OCI-M1 (cell line): ENCODE data around the gene RASAL1.

Experiments used
- DNase-seq: peaks from one replicate; lab custom pipeline; 2025; lab: John Stamatoyannopoulos, UW

RASAL1 gene

GRCh38 chr12:113097716-113098440, 37.7 kb downstream of the RASAL1 start:
- DNase-seq, result no peak

DNA sequence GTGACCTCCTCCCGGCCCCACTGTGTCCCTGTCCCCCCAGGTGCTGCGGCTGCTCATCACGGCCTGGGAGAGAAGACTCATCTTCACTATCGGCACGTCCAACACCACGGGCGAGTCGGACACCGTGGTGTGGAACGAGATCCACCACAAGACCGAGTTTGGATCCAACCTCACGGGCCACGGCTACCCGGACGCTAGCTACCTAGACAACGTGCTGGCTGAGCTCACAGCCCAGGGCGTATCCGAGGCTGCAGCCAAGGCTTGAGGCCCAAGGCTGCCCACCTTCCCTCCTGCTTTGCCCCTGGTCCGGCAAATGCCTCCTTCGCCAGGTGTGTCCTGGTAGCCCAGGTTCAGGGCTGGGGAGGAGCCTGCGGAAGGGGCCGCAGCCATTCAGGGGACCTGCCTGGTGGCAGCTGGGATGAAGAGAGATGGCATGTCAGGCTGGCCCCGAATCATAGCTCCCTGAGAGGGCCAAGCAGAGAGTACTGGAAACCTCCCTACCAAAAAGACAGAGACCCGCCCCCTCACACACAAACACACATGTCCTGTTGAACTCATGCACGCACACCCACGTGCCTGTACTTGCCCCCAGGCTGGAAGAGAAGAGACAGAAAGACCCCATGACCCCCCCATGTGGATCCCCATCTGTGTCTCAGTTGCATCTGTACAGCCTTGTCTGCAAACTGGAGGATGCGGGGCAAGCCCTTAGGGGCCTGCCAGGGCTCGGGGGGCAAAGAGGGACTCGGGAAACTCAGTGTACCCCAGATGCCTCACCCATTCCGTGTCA, 38.7 kb downstream of the RASAL1 start:
- DNase-seq, result no peak

GRCh38 chr12:113095405-113095804, 40.2 kb downstream of the RASAL1 start:
- peak; percentile 44 for DNase-seq

GRCh38 chr12:113094738-113095137, 40.8 kb downstream of the RASAL1 start:
- no peak for DNase-seq

DNA sequence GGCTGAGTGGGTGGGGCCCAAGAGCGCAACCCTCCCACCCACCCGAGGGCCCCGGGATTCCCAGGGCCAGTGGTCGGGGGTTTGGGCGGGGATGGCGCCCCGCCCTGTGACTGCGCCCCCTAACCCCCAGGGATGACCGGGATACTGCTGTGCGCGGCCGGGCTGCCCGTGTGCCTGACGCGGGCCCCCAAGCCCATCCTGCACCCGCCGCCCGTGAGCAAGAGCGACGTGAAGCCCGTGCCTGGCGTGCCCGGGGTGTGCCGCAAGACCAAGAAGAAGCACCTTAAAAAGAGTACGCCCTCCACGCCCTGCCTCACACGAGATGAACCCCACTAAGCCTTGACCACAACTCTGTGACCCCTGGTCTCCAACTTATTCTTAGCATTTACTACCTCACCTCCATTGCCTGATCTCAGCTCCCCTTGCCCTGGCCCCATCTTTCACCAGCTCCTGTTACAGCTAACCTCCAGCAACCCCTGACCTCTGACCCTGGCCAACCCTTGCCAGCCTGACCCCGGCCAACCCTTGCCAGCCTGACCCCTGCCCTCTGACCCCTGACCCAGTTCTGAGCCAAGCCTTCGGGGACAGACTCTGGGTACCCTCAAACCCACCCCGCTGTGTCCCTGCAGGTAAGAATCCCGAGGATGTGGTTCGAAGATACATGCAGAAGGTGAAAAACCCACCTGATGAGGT, 42.0 kb downstream of the RASAL1 start:
- DNase-seq, result no peak

GRCh38 chr12:113092607-113093408, 42.8 kb downstream of the RASAL1 start:
- DNase-seq, result peak; percentile 17

DNA sequence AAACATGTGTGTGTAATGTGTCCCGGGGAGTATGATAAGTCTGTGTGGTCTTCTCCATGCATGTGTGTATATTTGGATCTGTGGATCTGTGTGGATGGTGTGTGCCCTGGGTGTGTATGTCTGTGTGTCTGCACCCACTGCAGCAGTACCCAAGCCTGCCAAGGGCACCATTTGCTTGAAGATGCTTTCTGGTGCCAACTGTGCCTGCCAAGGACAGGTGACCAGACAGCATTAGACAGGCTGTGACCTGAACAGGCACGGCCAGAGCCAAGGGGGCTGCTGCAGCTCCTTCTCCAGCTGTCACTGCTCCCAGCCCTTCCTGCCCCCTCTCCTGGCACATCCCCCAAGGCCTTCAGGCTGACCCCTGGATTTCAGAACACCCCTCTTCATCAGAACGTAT, 44.1 kb downstream of the RASAL1 start:
- no peak for DNase-seq

DNA sequence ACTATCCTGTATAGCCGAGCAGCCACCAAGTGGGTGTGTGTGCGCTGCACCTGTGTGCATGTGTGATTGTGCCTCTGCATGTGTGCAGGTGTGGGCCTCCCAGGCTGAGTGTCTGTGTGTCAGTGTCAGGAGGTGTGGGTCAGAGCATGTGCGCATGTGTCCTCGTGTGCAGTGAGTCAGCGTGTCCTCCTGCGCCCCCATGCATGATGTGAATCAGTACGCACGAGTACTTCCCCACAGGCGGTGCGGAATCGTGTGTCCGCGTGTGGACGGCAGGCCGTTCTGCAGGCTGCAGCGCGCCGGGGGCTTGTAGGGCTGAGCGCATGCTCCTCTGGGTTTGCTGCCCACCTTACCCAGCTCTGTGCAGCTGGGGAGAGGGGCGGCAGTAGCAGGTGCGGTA, 44.8 kb downstream of the RASAL1 start:
- DNase-seq, result no peak

DNA sequence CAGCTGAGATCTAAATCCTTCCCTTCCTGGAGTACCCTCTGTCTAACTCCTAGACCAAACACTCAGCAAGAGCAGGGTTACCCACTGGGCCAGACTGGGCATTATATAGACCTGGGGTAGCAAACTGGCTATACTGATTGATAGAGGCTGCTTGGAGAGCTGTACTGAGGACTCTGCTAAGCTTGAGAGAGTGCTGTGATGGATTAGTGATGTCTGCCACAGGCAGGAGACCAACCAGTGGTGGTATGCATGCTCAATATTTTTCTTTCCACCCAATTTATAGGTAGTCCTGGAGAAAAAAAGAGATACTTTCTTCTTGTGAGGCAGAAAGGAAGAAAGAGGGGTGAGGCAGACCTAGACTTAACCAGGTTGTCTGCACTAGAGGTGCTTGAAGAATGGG, 45.7 kb downstream of the RASAL1 start:
- no peak for DNase-seq

DNA sequence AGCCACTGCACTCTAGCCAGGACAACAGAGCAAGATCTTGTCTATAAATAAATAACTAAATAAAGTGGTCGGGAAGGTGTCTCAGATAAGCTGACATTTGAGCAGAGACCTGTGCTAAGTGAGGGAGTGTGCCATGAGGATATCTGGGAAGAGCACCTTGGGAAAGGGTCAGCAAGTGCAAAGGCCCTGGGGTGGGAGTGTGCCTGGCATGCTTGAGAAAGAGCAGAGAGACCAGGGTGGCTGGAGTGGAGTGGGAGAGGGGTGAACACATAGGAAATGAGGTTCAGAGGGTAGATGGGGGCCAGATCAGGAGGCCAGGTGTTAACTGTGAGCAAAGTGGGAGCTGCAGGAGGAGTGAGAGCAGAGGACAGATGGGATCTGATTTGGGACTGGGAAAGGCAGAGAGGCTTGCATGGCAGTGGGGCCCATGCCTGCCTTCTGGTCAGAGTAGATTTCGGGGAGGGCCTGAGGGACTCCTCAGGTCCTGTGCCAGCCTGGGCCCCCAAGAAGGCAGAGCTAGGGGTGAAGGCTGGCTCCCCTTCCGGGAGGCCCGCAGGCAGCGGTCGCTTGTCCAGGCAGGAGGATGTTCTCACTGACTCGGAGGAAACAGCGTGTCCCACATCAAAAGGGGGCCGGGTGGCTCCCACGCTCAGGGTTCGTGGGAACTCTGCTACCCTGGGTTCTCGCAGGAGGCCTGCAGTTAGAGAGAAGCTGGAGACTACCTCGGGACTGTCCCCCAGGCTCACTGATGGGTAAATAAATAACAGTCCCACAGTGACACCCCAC, 46.4 kb downstream of the RASAL1 start:
- DNase-seq, result no peak

- DNase-seq, result no peak
Observed at GRCh38 chr12:113088037-113088436, 47.5 kb downstream of the RASAL1 start.

GRCh38 chr12:113087193-113087592, 48.4 kb downstream of the RASAL1 start:
- DNase-seq, result no peak

- DNase-seq, result no peak
Observed at GRCh38 chr12:113086249-113087164, 49.1 kb downstream of the RASAL1 start.

- DNase-seq, result no peak
Observed at GRCh38 chr12:113083863-113084435, 51.6 kb downstream of the RASAL1 start.

DNA sequence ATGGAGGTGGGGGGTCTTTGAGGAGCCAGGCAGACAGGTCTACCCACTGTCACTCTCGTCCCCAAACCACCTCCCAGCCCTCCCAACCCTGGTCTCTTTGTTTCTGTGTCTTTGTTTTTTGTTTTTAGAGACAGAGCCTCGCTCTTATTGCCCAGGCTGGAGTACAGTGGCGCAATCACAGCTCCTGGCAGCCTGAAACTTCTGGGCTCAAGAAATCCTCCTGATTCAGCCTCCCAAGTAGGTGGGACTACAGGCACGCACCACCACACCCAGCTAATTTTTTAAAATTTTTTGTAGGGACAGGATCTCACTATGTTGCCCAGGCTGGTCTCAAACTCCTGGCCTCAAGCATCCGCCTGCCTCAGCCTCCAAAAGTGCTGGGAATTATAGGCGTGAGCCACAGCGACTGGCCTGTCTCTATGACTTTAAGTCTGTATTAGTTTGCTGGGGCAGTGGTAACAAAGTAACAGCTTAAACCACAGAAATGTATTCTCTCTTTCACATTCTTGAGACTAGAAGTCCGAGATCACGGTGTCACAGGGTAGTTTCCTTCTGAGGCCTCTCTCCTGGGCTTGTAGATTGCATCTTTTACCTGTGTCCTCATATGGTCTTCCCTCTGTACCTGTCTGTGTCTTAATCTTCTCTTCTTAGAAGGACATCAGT, 52.9 kb downstream of the RASAL1 start:
- no peak for DNase-seq

DNA sequence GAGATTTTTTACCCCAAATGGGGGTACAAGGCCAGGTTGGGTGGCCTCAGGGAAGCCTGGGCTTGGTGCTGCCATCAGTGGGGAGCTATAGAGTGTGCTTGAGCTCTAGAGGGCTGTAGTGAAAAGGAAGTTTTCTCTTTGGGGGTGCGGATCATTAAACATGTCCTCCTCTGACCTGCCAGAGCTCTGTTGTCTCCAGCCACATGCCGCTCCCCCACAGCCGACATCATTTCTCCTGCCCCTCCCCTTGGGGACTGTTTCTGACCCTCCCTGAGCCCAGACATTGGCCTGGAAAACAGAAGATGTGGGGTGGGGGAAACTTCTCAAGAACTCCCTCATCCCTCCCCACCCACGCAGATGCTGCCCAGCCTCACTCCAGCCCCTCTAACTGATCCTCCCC, 53.7 kb downstream of the RASAL1 start:
- no peak for DNase-seq

- no peak for DNase-seq
Observed at GRCh38 chr12:113077859-113078255, 57.7 kb downstream of the RASAL1 start.

- no peak for DNase-seq
Observed at GRCh38 chr12:113077057-113077858, 58.3 kb downstream of the RASAL1 start.
